Measurements from ENCODE around the gene TEX29. TPM values are rescaled to one million over a fixed set of nuclear protein-coding genes. Genes with fewer than 3 reads are reported as not detected.

The TEX29 gene
- polyA plus RNA-seq, 1 of the 3 experiments (the other 2 are of a cell fraction) = 0.18 TPM

- H3K27me3 ChIP-seq (ENCODE audit: insufficient read depth) = no peaks in the 10 kb centered on the region
- no peaks in the 10 kb centered on the region for H3F3A ChIP-seq (replicated peaks; ENCODE audit: insufficient read depth)
- no peak overlapping the region for H2AFZ ChIP-seq (ENCODE audit: low read depth)
- ChIA-PET POLR2A (no interaction called here), CTCF (no interaction called here)
- no peaks in the 10 kb centered on the region for H3K9me3 ChIP-seq
- no peak overlapping the region for H3K9ac ChIP-seq
- H3K9me2 ChIP-seq = no peaks in the 10 kb centered on the region
- no peaks in the 10 kb centered on the region for H3K36me3 ChIP-seq (replicated peaks in 1 of 2; ENCODE audit: control insufficient read depth in 1 of 2, insufficient read depth in 2 of 2, low read length in 1 of 2)
- H3K4me3 ChIP-seq (ENCODE audit: low read depth in 2 of 2, low read length in 1 of 2) = no peak overlapping the region
- no peak overlapping the region for H3K4me2 ChIP-seq
- H4K20me1 ChIP-seq (ENCODE audit: insufficient read depth) = no peaks in the 10 kb centered on the region
- WGBS (ENCODE audit: low lambda C conversion rate) = 5% methylated on average over 2 of the region's 2 CpGs
- H3K27ac ChIP-seq (ENCODE audit: low read depth in 2 of 2, low read length in 1 of 2) = no peak overlapping the region
- no peak for TF ChIP-seq YY1 (IDR thresholded peaks at IDR 0.05; ENCODE audit: low read depth)
- TF ChIP-seq NRF1 (IDR thresholded peaks at IDR 0.05; ENCODE audit: low read depth, low read length) = no peak
- no peak for TF ChIP-seq RAD21 (IDR thresholded peaks at IDR 0.05; ENCODE audit: low read length)
- TF ChIP-seq USF1 (IDR thresholded peaks at IDR 0.05; ENCODE audit: borderline replicate concordance, low read depth) = no peak
- no peak for TF ChIP-seq MXI1 (IDR thresholded peaks at IDR 0.05; ENCODE audit: low read depth, low read length)
- no peak for TF ChIP-seq TEAD4 (IDR thresholded peaks at IDR 0.05; ENCODE audit: borderline replicate concordance, insufficient read depth)
- no peak for TF ChIP-seq TCF12 (IDR thresholded peaks at IDR 0.05)
- no peak for TF ChIP-seq ZBTB33 (IDR thresholded peaks at IDR 0.05; ENCODE audit: borderline replicate concordance, low read depth)
- TF ChIP-seq RCOR1 (IDR thresholded peaks at IDR 0.05; ENCODE audit: low read length) = no peak
- TF ChIP-seq MEF2A (IDR thresholded peaks at IDR 0.05; ENCODE audit: borderline replicate concordance, low read depth) = no peak
- no peak for TF ChIP-seq JUND (IDR thresholded peaks at IDR 0.05)
- TF ChIP-seq EP300 (IDR thresholded peaks at IDR 0.05; ENCODE audit: borderline replicate concordance in 1 of 2, low read depth in 1 of 2, low read length in 1 of 2) = no peak
- no peak for TF ChIP-seq EZH2phosphoT487 (IDR thresholded peaks at IDR 0.05; ENCODE audit: borderline replicate concordance, low read depth)
- TF ChIP-seq TAF1 (IDR thresholded peaks at IDR 0.05; ENCODE audit: borderline replicate concordance, low read depth, low read length) = no peak
- TF ChIP-seq IRF3 (IDR thresholded peaks at IDR 0.05; ENCODE audit: low read depth, low read length) = no peak
- no peaks in the 10 kb centered on the region for H3K4me1 ChIP-seq (ENCODE audit: control insufficient read depth in 1 of 2, insufficient read depth in 2 of 2, low read depth in 1 of 2, low read length in 1 of 2)
- DNase-seq = no peak
- no peaks in the 10 kb centered on the region for H3K79me2 ChIP-seq (ENCODE audit: insufficient read depth)
Observed at GRCh38 chr13:111382877-111383276, 62.4 kb downstream of the TEX29 start.

Measured in SK-N-SH (cell line).